Measurements from ENCODE around the gene GXYLT2.

The GXYLT2 gene

GRCh38 chr3:72906154-72906553 is 18.3 kb downstream of the GXYLT2 start:
- CTCF ChIA-PET: interaction anchor here (0.5 to 1.4 kb wide), 3 partner anchors 13 to 88 kb away, joined by 3 read pairs; partner anchors contain the start of gene GXYLT2

GRCh38 chr3:72907131-72907711 is 19.4 kb downstream of the GXYLT2 start:
- TF ChIP-seq ZNF558 (tag by site-specific recombination; IDR thresholded peaks at IDR 0.05) (no peak), ZSCAN30 (tag by site-specific recombination; IDR thresholded peaks at IDR 0.05) (no peak), ZNF280D (tag by site-specific recombination; IDR thresholded peaks at IDR 0.05) (no peak), RBAK (tag by site-specific recombination; IDR thresholded peaks at IDR 0.05) (no peak), ZNF175 (tag by site-specific recombination; IDR thresholded peaks at IDR 0.05) (no peak), ZNF692 (tag by site-specific recombination; IDR thresholded peaks at IDR 0.05) (no peak), ZNF585B (tag by site-specific recombination; IDR thresholded peaks at IDR 0.05) (no peak), ZBTB26 (tag by site-specific recombination; optimal IDR thresholded peaks at IDR 0.05) (no peak), ZSCAN23 (tag by site-specific recombination; IDR thresholded peaks at IDR 0.05) (no peak), ZFP3 (tag by site-specific recombination; IDR thresholded peaks at IDR 0.05; ENCODE audit: low read depth) (no peak), ZNF292 (tag by site-specific recombination; IDR thresholded peaks at IDR 0.05; ENCODE audit: borderline replicate concordance, low read depth) (no peak), ZNF555 (tag by site-specific recombination; conservative IDR thresholded peaks at IDR 0.05) (no peak), ZNF660 (tag by site-specific recombination; IDR thresholded peaks at IDR 0.05) (no peak), SP3 (tag by site-specific recombination; IDR thresholded peaks at IDR 0.05) (no peak), ZNF37A (tag by site-specific recombination; IDR thresholded peaks at IDR 0.05) (no peak)
- Histone ChIP-seq H3K27ac (ENCODE audit: extremely low read depth, low read depth, low read length) (no peak overlapping the region), H3K36me3 (ENCODE audit: control insufficient read depth in 2 of 2, insufficient read depth in 1 of 2, low read length in 2 of 2) (peaks cover 0 to 13% of the 10 kb centered on the region in 2 experiments; a peak in 1 of 3 replicates), H3K4me3 (ENCODE audit: low read depth, low read length) (no peak overlapping the region), H3K4me1 (ENCODE audit: control insufficient read depth, insufficient read depth, low read length) (peaks cover 20% of the 10 kb centered on the region), H3K9me3 (ENCODE audit: control insufficient read depth, insufficient read depth, low read depth, low read length) (no peaks in the 10 kb centered on the region)
- CTCF ChIA-PET: no interaction called here
- POLR2A ChIA-PET: interaction anchor here (1.3 kb wide), 1 partner anchor 15 kb away, joined by 4 read pairs; no protein-coding TSS in a partner anchor

More at GRCh38 chr3:72906154-72906553, 18.3 kb downstream of the GXYLT2 start:
- POLR2A ChIA-PET: interaction anchor here (1.3 kb wide), 1 partner anchor 14 kb away, joined by 4 read pairs; no protein-coding TSS in a partner anchor
- H3K9me3 ChIP-seq (ENCODE audit: control insufficient read depth, insufficient read depth, low read depth, low read length): no peaks in the 10 kb centered on the region
- peaks cover 0 to 13% of the 10 kb centered on the region in 2 experiments; a peak in 1 of 3 replicates for H3K36me3 ChIP-seq (ENCODE audit: control insufficient read depth in 2 of 2, insufficient read depth in 1 of 2, low read length in 2 of 2)
- H3K4me1 ChIP-seq (ENCODE audit: control insufficient read depth, insufficient read depth, low read length): peaks cover 20% of the 10 kb centered on the region
- TF ChIP-seq ZFP3 (tag by site-specific recombination; IDR thresholded peaks at IDR 0.05; ENCODE audit: low read depth): no peak
- TF ChIP-seq ATF2 (tag by site-specific recombination; IDR thresholded peaks at IDR 0.05; ENCODE audit: low read depth): no peak
- TF ChIP-seq ZNF302 (tag by site-specific recombination; IDR thresholded peaks at IDR 0.05; ENCODE audit: low read depth): no peak
- TF ChIP-seq ZBTB21 (tag by site-specific recombination; IDR thresholded peaks at IDR 0.05): no peak
- no peak for TF ChIP-seq ZFP69B (tag by site-specific recombination; IDR thresholded peaks at IDR 0.05)
- TF ChIP-seq ZNF350 (tag by site-specific recombination; IDR thresholded peaks at IDR 0.05): no peak
- TF ChIP-seq KLF9 (tag by site-specific recombination; IDR thresholded peaks at IDR 0.05; ENCODE audit: low read depth): no peak
- no peak for TF ChIP-seq KLF10 (tag by site-specific recombination; IDR thresholded peaks at IDR 0.05)
- TF ChIP-seq KLF8 (tag by site-specific recombination; IDR thresholded peaks at IDR 0.05): no peak
- TF ChIP-seq ZNF777 (tag by site-specific recombination; IDR thresholded peaks at IDR 0.05; ENCODE audit: borderline replicate concordance): no peak
- TF ChIP-seq ZNF560 (tag by site-specific recombination; IDR thresholded peaks at IDR 0.05; ENCODE audit: borderline replicate concordance): no peak
- TF ChIP-seq ZNF692 (tag by site-specific recombination; IDR thresholded peaks at IDR 0.05): no peak
- no peak overlapping the region for H3K27ac ChIP-seq (ENCODE audit: extremely low read depth, low read depth, low read length)
- no peak overlapping the region for H3K4me3 ChIP-seq (ENCODE audit: low read depth, low read length)

Data from HEK293 (cell line).